NCI-H128 (cell line): ENCODE measurements around the gene RTP5.
A peak's percentile ranks its signal among the peaks of the same experiment; 100 is the strongest.
"Not testable (repeated sequence)": the region's sequence is repeated elsewhere in the genome, so short reads cannot be mapped to it uniquely, and the experiment has no call there.

Experiments
- DNase-seq: peaks from one replicate; lab custom pipeline; 2025; ENCODE audit not compliant: unreplicated experiment; lab: John Stamatoyannopoulos, UW

RTP5 gene

GRCh38 chr2:241870081-241870541, 582 bp downstream of the RTP5 start:
- no peak for DNase-seq

GRCh38 chr2:241870611-241871537, 1.3 kb downstream of the RTP5 start:
- DNase-seq, result no peak

GRCh38 chr2:241871538-241872312, 2.2 kb downstream of the RTP5 start:
- DNase-seq, result no peak

- no peak for DNase-seq
Measured at GRCh38 chr2:241872313-241872642, 2.7 kb downstream of the RTP5 start.

- no peak for DNase-seq
Measured at GRCh38 chr2:241873081-241873802, 3.7 kb downstream of the RTP5 start.

GRCh38 chr2:241873803-241874110, 4.2 kb downstream of the RTP5 start:
- no peak for DNase-seq

- DNase-seq, result no peak
Measured at GRCh38 chr2:241874277-241874925, 4.9 kb downstream of the RTP5 start.

- DNase-seq, result not testable (repeated sequence)
Measured at GRCh38 chr2:241875754-241876527, 6.4 kb downstream of the RTP5 start.

GRCh38 chr2:241876528-241877196, 7.1 kb downstream of the RTP5 start:
- DNase-seq, result no peak

- no peak for DNase-seq
Measured at GRCh38 chr2:241877197-241877685, 7.7 kb downstream of the RTP5 start.

GRCh38 chr2:241877989-241878970, 8.8 kb downstream of the RTP5 start:
- DNase-seq, result peak; percentile 41

GRCh38 chr2:241879326-241879725, 9.8 kb downstream of the RTP5 start:
- DNase-seq, result no peak

GRCh38 chr2:241880311-241881073, 11.0 kb downstream of the RTP5 start:
- DNase-seq, result no peak

GRCh38 chr2:241882091-241882625, 12.6 kb downstream of the RTP5 start:
- DNase-seq, result no peak

- DNase-seq, result no peak
Measured at GRCh38 chr2:241884951-241885290, 15.4 kb downstream of the RTP5 start.

- DNase-seq, result peak; percentile 42
Measured at GRCh38 chr2:241885291-241885945, 15.9 kb downstream of the RTP5 start.
